ENCODE data around the gene RAPGEF1.

Gene RAPGEF1

DNA sequence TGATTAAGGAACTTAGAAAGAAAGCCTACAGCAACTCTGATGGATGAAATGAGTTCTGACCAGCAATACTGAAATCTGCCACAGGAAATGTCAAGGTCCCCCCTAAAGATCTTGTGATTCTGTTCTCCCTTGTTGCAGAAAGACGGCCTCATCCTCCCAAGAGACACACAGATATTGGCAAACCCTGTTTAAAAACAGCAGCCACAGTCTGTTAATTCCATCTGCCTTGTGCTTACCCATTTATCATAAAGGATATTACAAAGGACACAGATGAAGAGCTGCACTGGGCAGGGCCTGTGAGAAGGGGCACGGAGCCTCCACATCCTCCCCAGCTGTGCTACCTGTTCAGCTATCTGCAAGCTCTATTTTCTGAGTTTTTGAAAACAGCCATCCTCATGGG, 15.2 kb downstream of the RAPGEF1 start:
- Histone ChIP-seq H2AFZ (ENCODE audit: low read depth, low read length, severe bottlenecking) (no peak overlapping the region), H3K9ac (ENCODE audit: low read length) (peak overlapping the region; percentile 29; the same call in 1 of the 2 replicates), H3F3A (ENCODE audit: insufficient read depth) (peaks cover 68% of the 10 kb centered on the region), H4K20me1 (ENCODE audit: low read depth, low read length) (no peaks in the 10 kb centered on the region), H3K9me3 (ENCODE audit: insufficient read depth, low read length) (no peaks in the 10 kb centered on the region), H3K79me2 (ENCODE audit: insufficient read depth, low read length) (peaks cover 71% of the 10 kb centered on the region), H3K9me2 (replicated peaks; ENCODE audit: insufficient read depth, low read length) (no peaks in the 10 kb centered on the region), H3K27ac (ENCODE audit: low read depth, low read length) (peak overlapping the region; percentile 99), H3K27me3 (ENCODE audit: low read length) (no peaks in the 10 kb centered on the region), H3K4me3 (ENCODE audit: insufficient read depth, low read length, poor library complexity, severe bottlenecking) (no peak overlapping the region), H3K36me3 (ENCODE audit: low read length) (peaks cover 3% of the 10 kb centered on the region; the same call in 1 of the 2 replicates), H3K4me2 (ENCODE audit: low read depth, low read length, poor library complexity, severe bottlenecking) (peak overlapping the region; percentile 72)
- TF ChIP-seq EZH2phosphoT487 (conservative IDR thresholded peaks at IDR 0.05; ENCODE audit: low read length) (no peak), CTCF (IDR thresholded peaks at IDR 0.05; ENCODE audit: insufficient read depth, low read length, poor library complexity, severe bottlenecking) (no peak)

- Histone ChIP-seq H3K9me2 (replicated peaks; ENCODE audit: insufficient read depth, low read length) (no peaks in the 10 kb centered on the region), H3K4me3 (ENCODE audit: insufficient read depth, low read length, poor library complexity, severe bottlenecking) (no peak overlapping the region), H3K9ac (ENCODE audit: low read length) (no peak overlapping the region), H2AFZ (ENCODE audit: low read depth, low read length, severe bottlenecking) (no peak overlapping the region), H3K36me3 (ENCODE audit: low read length) (peaks cover 3% of the 10 kb centered on the region; the same call in 1 of the 2 replicates), H3K79me2 (ENCODE audit: insufficient read depth, low read length) (peaks cover 82% of the 10 kb centered on the region), H3K27ac (ENCODE audit: low read depth, low read length) (peak overlapping the region; percentile 36; the same call in 1 of the 2 replicates), H3F3A (ENCODE audit: insufficient read depth) (peaks cover 69% of the 10 kb centered on the region), H4K20me1 (ENCODE audit: low read depth, low read length) (no peaks in the 10 kb centered on the region), H3K9me3 (ENCODE audit: insufficient read depth, low read length) (no peaks in the 10 kb centered on the region), H3K27me3 (ENCODE audit: low read length) (no peaks in the 10 kb centered on the region), H3K4me2 (ENCODE audit: low read depth, low read length, poor library complexity, severe bottlenecking) (no peak overlapping the region)
- TF ChIP-seq CTCF (IDR thresholded peaks at IDR 0.05; ENCODE audit: insufficient read depth, low read length, poor library complexity, severe bottlenecking) (no peak), EZH2phosphoT487 (conservative IDR thresholded peaks at IDR 0.05; ENCODE audit: low read length) (no peak)
Measured at GRCh38 chr9:131723632-131724031, 16.2 kb downstream of the RAPGEF1 start.

DNA sequence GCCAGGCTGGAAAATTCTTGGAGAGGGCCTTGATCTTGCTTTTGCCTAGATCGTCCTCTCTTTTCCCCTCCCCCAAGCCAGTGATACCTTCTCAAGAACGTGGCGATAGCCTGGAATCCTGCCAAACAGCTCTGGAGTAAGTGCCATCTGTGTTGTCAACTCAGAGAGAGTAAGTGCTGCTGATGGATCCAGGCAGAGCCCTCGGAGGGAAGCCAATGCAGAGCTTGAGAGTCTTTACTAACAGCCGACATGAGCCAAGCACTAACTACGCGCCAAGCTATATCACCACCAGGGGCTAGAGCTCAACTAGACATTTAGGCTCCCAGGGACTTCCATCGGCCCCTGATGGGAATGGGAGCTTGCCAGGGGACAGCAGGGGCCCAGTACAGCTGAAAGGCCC, 17.6 kb downstream of the RAPGEF1 start:
- no peak overlapping the region for H3K4me2 ChIP-seq (ENCODE audit: low read depth, low read length, poor library complexity, severe bottlenecking)
- H2AFZ ChIP-seq (ENCODE audit: low read depth, low read length, severe bottlenecking): no peak overlapping the region
- peaks cover 92% of the 10 kb centered on the region for H3K79me2 ChIP-seq (ENCODE audit: insufficient read depth, low read length)
- H4K20me1 ChIP-seq (ENCODE audit: low read depth, low read length): no peaks in the 10 kb centered on the region
- no peaks in the 10 kb centered on the region for H3K9me2 ChIP-seq (replicated peaks; ENCODE audit: insufficient read depth, low read length)
- peaks cover 3% of the 10 kb centered on the region; the same call in 1 of the 2 replicates for H3K36me3 ChIP-seq (ENCODE audit: low read length)
- no peaks in the 10 kb centered on the region for H3K27me3 ChIP-seq (ENCODE audit: low read length)
- TF ChIP-seq EZH2phosphoT487 (conservative IDR thresholded peaks at IDR 0.05; ENCODE audit: low read length) (no peak), CTCF (IDR thresholded peaks at IDR 0.05; ENCODE audit: insufficient read depth, low read length, poor library complexity, severe bottlenecking) (no peak)
- H3K9ac ChIP-seq (ENCODE audit: low read length): no peak overlapping the region
- H3K4me3 ChIP-seq (ENCODE audit: insufficient read depth, low read length, poor library complexity, severe bottlenecking): no peak overlapping the region
- H3K9me3 ChIP-seq (ENCODE audit: insufficient read depth, low read length): no peaks in the 10 kb centered on the region
- H3F3A ChIP-seq (ENCODE audit: insufficient read depth): peaks cover 55% of the 10 kb centered on the region
- no peak overlapping the region for H3K27ac ChIP-seq (ENCODE audit: low read depth, low read length)

Data from SU-DHL-6 (cell line).